ENCODE data around the gene CXCL10. TPM values are rescaled to one million over a fixed set of nuclear protein-coding genes. Genes with fewer than 3 reads are reported as not detected.

Gene CXCL10
- total and polyA plus RNA-seq, 4 donors = 1.8 to 7.8 (median 2.6) TPM; not detected in 1

GRCh38 chr4:76036855-76037254 is 13.6 kb upstream of the CXCL10 start:
- Histone ChIP-seq H3K27ac (ENCODE audit: low read depth in 1 of 2, low read length in 2 of 2) (no peak overlapping the region), H3K27me3 (ENCODE audit: control insufficient read depth in 1 of 2, insufficient read depth in 2 of 2, low read length in 1 of 2) (no peaks in the 10 kb centered on the region), H3K4me3 (ENCODE audit: low read length in 2 of 2) (no peak overlapping the region), H3K9me3 (ENCODE audit: control insufficient read depth, low read length) (no peaks in the 10 kb centered on the region), H3K4me1 (ENCODE audit: control insufficient read depth in 1 of 2, insufficient read depth in 2 of 2, low read length in 2 of 2) (no peaks in the 10 kb centered on the region), H3K36me3 (ENCODE audit: control insufficient read depth in 1 of 2, insufficient read depth in 2 of 2, low read length in 1 of 2) (no peaks in the 10 kb centered on the region)
- ATAC-seq (ENCODE audit: low FRiP score) = no peak
- intact Hi-C loops (cut with DNase I) = no loop called here
- 78 to 80% methylated on average over 3 of the region's 3 CpGs for WGBS, 2 donors
- DNase-seq = no peak

GRCh38 chr4:76035799-76036380 is 12.6 kb upstream of the CXCL10 start, which contains the start of gene CXCL11:
Gene CXCL11, minus strand, starts transcription at chr4:76036070. Its CDS starts 83 bp downstream, at chr4:76035987.
- Histone ChIP-seq H3K4me3 (ENCODE audit: low read length in 2 of 2) (no peak within 1 kb of the TSS), H3K27me3 (ENCODE audit: control insufficient read depth in 1 of 2, insufficient read depth in 2 of 2, low read length in 1 of 2) (no peaks in the 10 kb centered on the region), H3K27ac (ENCODE audit: low read depth in 1 of 2, low read length in 2 of 2) (no peak within 1 kb of the TSS), H3K36me3 (ENCODE audit: control insufficient read depth in 1 of 2, insufficient read depth in 2 of 2, low read length in 1 of 2) (no peaks in the 10 kb centered on the region), H3K9me3 (ENCODE audit: control insufficient read depth, low read length) (no peaks in the 10 kb centered on the region), H3K4me1 (ENCODE audit: control insufficient read depth in 1 of 2, insufficient read depth in 2 of 2, low read length in 2 of 2) (no peaks in the 10 kb centered on the region)
- intact Hi-C loops (cut with DNase I) = no loop called here
- no peak for DNase-seq
- WGBS, 2 donors = 81 to 86% methylated on average over 2 of the region's 2 CpGs
- no peak for ATAC-seq (ENCODE audit: low FRiP score)

DNA sequence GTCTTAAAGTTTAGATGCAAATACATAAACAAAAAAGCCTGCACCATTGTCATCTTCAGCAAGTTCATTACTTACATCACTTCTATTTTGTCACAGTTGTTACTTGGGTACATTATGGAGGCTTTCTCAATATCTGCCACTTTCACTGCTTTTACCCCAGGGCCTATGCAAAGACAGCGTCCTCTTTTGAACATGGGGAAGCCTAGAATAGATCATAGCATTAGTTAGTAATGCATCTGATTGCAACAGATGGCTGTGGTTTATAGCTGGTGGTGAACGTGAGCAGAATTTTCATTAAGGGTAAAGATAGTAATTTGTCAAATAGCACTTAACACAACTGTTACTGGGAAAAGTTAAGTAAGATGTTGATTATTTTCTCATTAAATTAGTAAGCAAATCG is 11.8 kb upstream of the CXCL10 start:
- H3K36me3 ChIP-seq (ENCODE audit: control insufficient read depth in 1 of 2, insufficient read depth in 2 of 2, low read length in 1 of 2) = no peaks in the 10 kb centered on the region
- no peaks in the 10 kb centered on the region for H3K27me3 ChIP-seq (ENCODE audit: control insufficient read depth in 1 of 2, insufficient read depth in 2 of 2, low read length in 1 of 2)
- DNase-seq (no peak), ATAC-seq (ENCODE audit: low FRiP score) (no peak)
- 64 to 66% methylated on average over 3 of the region's 3 CpGs for WGBS, 2 donors
- H3K9me3 ChIP-seq (ENCODE audit: control insufficient read depth, low read length) = no peaks in the 10 kb centered on the region
- H3K27ac ChIP-seq (ENCODE audit: low read depth in 1 of 2, low read length in 2 of 2) = no peak overlapping the region
- H3K4me1 ChIP-seq (ENCODE audit: control insufficient read depth in 1 of 2, insufficient read depth in 2 of 2, low read length in 2 of 2) = no peaks in the 10 kb centered on the region
- H3K4me3 ChIP-seq (ENCODE audit: low read length in 2 of 2) = no peak overlapping the region
- intact Hi-C loops (cut with DNase I) = no loop called here

GRCh38 chr4:76029300-76029699 is 6.0 kb upstream of the CXCL10 start:
- H3K4me3 ChIP-seq (ENCODE audit: low read length in 2 of 2) = no peak overlapping the region
- WGBS, 2 donors = 58 to 66% methylated on average over 2 of the region's 2 CpGs
- intact Hi-C loops (cut with DNase I) = no loop called here
- H3K36me3 ChIP-seq (ENCODE audit: control insufficient read depth in 1 of 2, insufficient read depth in 2 of 2, low read length in 1 of 2) = no peaks in the 10 kb centered on the region
- no peaks in the 10 kb centered on the region for H3K27me3 ChIP-seq (ENCODE audit: control insufficient read depth in 1 of 2, insufficient read depth in 2 of 2, low read length in 1 of 2)
- ATAC-seq (ENCODE audit: low FRiP score) (no peak), DNase-seq (no peak)
- H3K27ac ChIP-seq (ENCODE audit: low read depth in 1 of 2, low read length in 2 of 2) = no peak overlapping the region
- no peaks in the 10 kb centered on the region for H3K9me3 ChIP-seq (ENCODE audit: control insufficient read depth, low read length)
- no peaks in the 10 kb centered on the region for H3K4me1 ChIP-seq (ENCODE audit: control insufficient read depth in 1 of 2, insufficient read depth in 2 of 2, low read length in 2 of 2)

GRCh38 chr4:76028350-76028765 is 5.1 kb upstream of the CXCL10 start:
- no peak for DNase-seq
- 7 to 13% methylated on average over 6 of the region's 6 CpGs for WGBS, 2 donors
- no peak overlapping the region for H3K4me3 ChIP-seq (ENCODE audit: low read length in 2 of 2)
- ATAC-seq (ENCODE audit: low FRiP score) = peak; percentile 41
- H3K27me3 ChIP-seq (ENCODE audit: control insufficient read depth in 1 of 2, insufficient read depth in 2 of 2, low read length in 1 of 2) = no peaks in the 10 kb centered on the region
- H3K9me3 ChIP-seq (ENCODE audit: control insufficient read depth, low read length) = no peaks in the 10 kb centered on the region
- H3K4me1 ChIP-seq (ENCODE audit: control insufficient read depth in 1 of 2, insufficient read depth in 2 of 2, low read length in 2 of 2) = no peaks in the 10 kb centered on the region
- H3K36me3 ChIP-seq (ENCODE audit: control insufficient read depth in 1 of 2, insufficient read depth in 2 of 2, low read length in 1 of 2) = no peaks in the 10 kb centered on the region
- H3K27ac ChIP-seq (ENCODE audit: low read depth in 1 of 2, low read length in 2 of 2) = no peak overlapping the region
- intact Hi-C loops (cut with DNase I) = no loop called here

- no peak overlapping the region for H3K4me3 ChIP-seq (ENCODE audit: low read length in 2 of 2)
- H3K4me1 ChIP-seq (ENCODE audit: control insufficient read depth in 1 of 2, insufficient read depth in 2 of 2, low read length in 2 of 2) = no peaks in the 10 kb centered on the region
- 81 to 85% methylated on average over 4 of the region's 4 CpGs for WGBS, 2 donors
- H3K9me3 ChIP-seq (ENCODE audit: control insufficient read depth, low read length) = no peaks in the 10 kb centered on the region
- DNase-seq (no peak), ATAC-seq (ENCODE audit: low FRiP score) (no peak)
- intact Hi-C loops (cut with DNase I) = no loop called here
- H3K36me3 ChIP-seq (ENCODE audit: control insufficient read depth in 1 of 2, insufficient read depth in 2 of 2, low read length in 1 of 2) = no peaks in the 10 kb centered on the region
- no peaks in the 10 kb centered on the region for H3K27me3 ChIP-seq (ENCODE audit: control insufficient read depth in 1 of 2, insufficient read depth in 2 of 2, low read length in 1 of 2)
- no peak overlapping the region for H3K27ac ChIP-seq (ENCODE audit: low read depth in 1 of 2, low read length in 2 of 2)
These were observed 768 bp upstream of the CXCL10 start for GRCh38 chr4:76024065-76024464.

DNA sequence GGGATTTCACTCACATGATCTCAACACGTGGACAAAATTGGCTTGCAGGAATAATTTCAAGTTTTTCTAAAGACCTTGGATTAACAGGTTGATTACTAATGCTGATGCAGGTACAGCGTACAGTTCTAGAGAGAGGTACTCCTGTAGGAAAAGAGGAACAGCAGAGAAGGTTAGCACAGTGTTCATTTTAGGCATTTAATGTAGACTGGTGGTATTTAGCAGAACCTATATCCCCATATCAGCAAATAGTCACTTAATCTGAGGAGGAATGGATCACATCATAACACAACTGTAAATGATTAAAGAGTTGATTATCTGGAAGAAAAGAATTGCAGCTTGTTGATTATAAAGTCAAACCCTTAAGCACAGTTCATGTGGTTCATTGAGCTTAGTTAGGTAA is 620 bp downstream of the CXCL10 start:
- Histone ChIP-seq H3K9me3 (ENCODE audit: control insufficient read depth, low read length) (no peaks in the 10 kb centered on the region), H3K36me3 (ENCODE audit: control insufficient read depth in 1 of 2, insufficient read depth in 2 of 2, low read length in 1 of 2) (no peaks in the 10 kb centered on the region), H3K4me3 (ENCODE audit: low read length in 2 of 2) (no peak overlapping the region), H3K27ac (ENCODE audit: low read depth in 1 of 2, low read length in 2 of 2) (no peak overlapping the region), H3K4me1 (ENCODE audit: control insufficient read depth in 1 of 2, insufficient read depth in 2 of 2, low read length in 2 of 2) (no peaks in the 10 kb centered on the region), H3K27me3 (ENCODE audit: control insufficient read depth in 1 of 2, insufficient read depth in 2 of 2, low read length in 1 of 2) (no peaks in the 10 kb centered on the region)
- WGBS, 2 donors = 83 to 86% methylated on average over 2 of the region's 2 CpGs
- DNase-seq (no peak), ATAC-seq (ENCODE audit: low FRiP score) (no peak)
- intact Hi-C loops (cut with DNase I) = no loop called here

GRCh38 chr4:76022031-76022430 is 1.3 kb downstream of the CXCL10 start:
- WGBS, 2 donors = 83 to 87% methylated on average over 4 of the region's 4 CpGs
- Histone ChIP-seq H3K4me3 (ENCODE audit: low read length in 2 of 2) (no peak overlapping the region), H3K27me3 (ENCODE audit: control insufficient read depth in 1 of 2, insufficient read depth in 2 of 2, low read length in 1 of 2) (no peaks in the 10 kb centered on the region), H3K36me3 (ENCODE audit: control insufficient read depth in 1 of 2, insufficient read depth in 2 of 2, low read length in 1 of 2) (no peaks in the 10 kb centered on the region), H3K27ac (ENCODE audit: low read depth in 1 of 2, low read length in 2 of 2) (no peak overlapping the region), H3K4me1 (ENCODE audit: control insufficient read depth in 1 of 2, insufficient read depth in 2 of 2, low read length in 2 of 2) (no peaks in the 10 kb centered on the region), H3K9me3 (ENCODE audit: control insufficient read depth, low read length) (no peaks in the 10 kb centered on the region)
- ATAC-seq (ENCODE audit: low FRiP score) = no peak
- DNase-seq = no peak
- intact Hi-C loops (cut with DNase I) = no loop called here

DNA sequence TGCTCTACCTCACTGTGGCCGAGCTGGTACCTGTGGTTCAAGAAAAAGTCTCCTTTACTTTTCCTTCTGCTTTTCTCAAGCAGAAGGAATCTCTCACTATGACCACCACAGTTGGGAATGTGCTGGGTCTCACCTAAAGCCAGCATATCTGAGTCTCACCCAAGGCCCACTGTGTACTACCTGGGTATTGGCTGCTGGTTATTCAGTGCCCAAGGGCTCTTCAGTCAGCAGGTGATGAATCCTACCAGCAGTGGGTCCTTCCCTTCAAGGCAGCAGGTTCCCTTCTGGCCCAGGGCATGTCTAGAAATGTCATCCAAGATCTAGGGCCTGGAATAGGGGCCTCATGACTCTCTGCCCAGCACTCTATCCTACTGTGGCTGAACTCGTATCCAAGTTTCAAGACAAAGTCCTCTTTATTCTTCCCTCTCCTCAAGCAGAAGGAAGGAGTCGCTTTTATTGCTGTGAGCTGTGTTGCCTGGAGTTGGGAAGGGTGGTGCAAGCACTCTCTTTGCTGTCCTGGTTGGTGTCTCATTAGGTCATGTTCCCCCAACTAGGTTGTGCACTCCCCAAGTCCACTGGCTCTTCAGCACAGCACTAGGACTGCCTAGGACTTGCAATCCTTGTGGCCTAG is 6.1 kb downstream of the CXCL10 start:
- H3K27ac ChIP-seq (ENCODE audit: low read depth in 1 of 2, low read length in 2 of 2) = no peak overlapping the region
- intact Hi-C loops (cut with DNase I) = no loop called here
- no peak for ATAC-seq (ENCODE audit: low FRiP score)
- no peaks in the 10 kb centered on the region for H3K9me3 ChIP-seq (ENCODE audit: control insufficient read depth, low read length)
- no peaks in the 10 kb centered on the region for H3K4me1 ChIP-seq (ENCODE audit: control insufficient read depth in 1 of 2, insufficient read depth in 2 of 2, low read length in 2 of 2)
- H3K27me3 ChIP-seq (ENCODE audit: control insufficient read depth in 1 of 2, insufficient read depth in 2 of 2, low read length in 1 of 2) = no peaks in the 10 kb centered on the region
- DNase-seq = no peak
- H3K4me3 ChIP-seq (ENCODE audit: low read length in 2 of 2) = no peak overlapping the region
- 90 to 97% methylated on average over 3 of the region's 3 CpGs for WGBS, 2 donors
- H3K36me3 ChIP-seq (ENCODE audit: control insufficient read depth in 1 of 2, insufficient read depth in 2 of 2, low read length in 1 of 2) = no peaks in the 10 kb centered on the region
